ENCODE measurements around the gene PEX19.
A peak's percentile ranks its signal among the peaks of the same experiment; 100 is the strongest.

PEX19 gene

GRCh38 chr1:160251687-160252526 is 33.0 kb downstream of the PEX19 start:
- intact Hi-C loops (cut with DNase I), result loop anchor here (2.0 to 10.0 kb wide), 3 partner anchors 60 to 151 kb away; partner anchors contain the start of gene CASQ1
- peak; percentile 56 to 94 (median 84) for DNase-seq

DNA sequence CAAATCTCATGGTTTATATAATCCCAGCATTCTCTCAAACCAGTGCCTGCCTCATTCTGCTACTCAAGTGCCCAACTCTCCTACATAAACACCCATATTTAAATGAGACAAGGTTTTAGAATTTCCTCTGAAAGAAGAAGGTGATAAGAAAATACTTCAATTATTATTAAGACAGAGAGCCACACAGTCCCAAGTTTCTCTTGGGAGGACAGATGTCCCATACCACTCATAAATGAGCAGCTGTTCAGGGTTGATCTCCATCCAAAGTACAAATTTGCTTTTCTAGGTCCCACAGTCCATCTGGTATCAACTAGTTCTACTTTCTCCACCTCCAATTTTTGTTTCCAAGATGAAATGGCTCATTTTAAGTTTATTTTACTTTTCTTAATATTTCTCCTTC is 33.9 kb downstream of the PEX19 start:
- DNase-seq, result no peak
- intact Hi-C loops (cut with DNase I), result loop anchor here (5.0 to 10.0 kb wide), 2 partner anchors 59 to 124 kb away; partner anchors contain the start of gene CASQ1

DNA sequence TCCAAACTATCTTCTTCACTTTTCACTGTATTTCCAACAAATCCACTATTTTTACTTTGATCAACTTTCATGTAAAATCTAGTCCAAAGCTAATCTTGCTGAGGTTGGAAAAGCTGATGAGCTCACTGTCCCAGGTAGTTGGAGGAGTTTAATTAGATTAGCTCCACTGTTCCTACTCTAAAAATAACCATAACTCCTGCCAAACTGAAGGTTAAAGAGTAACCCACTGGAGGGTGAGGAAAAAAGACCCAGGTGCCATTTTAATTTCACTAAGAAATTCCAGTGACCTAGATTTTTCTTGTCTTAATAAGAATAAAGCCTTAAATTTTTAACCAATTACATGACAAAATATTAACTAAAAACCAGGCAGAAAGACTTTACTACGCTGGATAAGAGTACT is 37.9 kb downstream of the PEX19 start:
- DNase-seq, result no peak
- intact Hi-C loops (cut with DNase I), result loop anchor here (5.0 kb wide), 1 partner anchor 35 kb away; no protein-coding TSS in a partner anchor

- intact Hi-C loops (cut with DNase I), result loop anchor here (5.0 kb wide), 1 partner anchor 33 kb away; no protein-coding TSS in a partner anchor
- DNase-seq, result no peak
These were observed 39.5 kb downstream of the PEX19 start for GRCh38 chr1:160245434-160245833.

DNA sequence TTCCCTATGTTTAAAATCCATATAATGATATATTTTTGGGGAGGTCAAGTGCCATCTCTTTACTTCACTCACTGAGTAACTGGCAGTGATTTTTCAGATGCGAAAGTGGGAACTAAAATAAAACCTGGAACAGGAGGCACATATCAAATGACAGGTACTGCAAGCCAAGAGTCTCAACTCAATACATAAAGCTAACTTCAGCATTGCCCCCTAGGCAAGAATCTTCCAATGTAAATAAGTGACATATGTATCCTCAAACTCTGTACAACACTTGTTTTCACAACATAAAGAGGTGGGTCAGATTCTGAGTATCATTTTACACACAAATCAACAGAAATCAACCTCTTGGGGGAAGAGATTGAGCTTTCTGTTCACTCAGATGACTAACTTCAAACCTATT is 40.7 kb downstream of the PEX19 start:
- DNase-seq, result no peak
- intact Hi-C loops (cut with DNase I), result no loop called here

DNA sequence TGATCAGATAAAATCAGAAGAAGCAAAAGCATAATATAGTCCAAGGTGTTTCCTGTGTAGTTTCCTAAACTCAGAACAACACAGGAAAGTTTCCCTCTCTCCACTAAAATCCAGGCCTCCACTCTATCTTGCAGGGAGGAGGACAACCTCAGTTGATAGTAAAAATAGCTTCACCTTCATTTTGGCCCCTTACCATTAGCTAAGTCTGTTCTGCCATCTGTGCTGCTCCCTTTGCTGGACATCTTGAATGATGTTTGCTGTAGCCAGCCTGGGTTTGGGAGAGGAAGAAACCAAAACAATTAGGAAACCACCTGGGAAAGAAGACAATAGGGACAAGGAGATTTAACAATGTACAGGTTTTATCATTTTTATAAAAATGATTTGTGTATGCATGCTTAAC is 41.2 kb downstream of the PEX19 start:
- intact Hi-C loops (cut with DNase I), result no loop called here
- no peak for DNase-seq

- intact Hi-C loops (cut with DNase I), result no loop called here
- no peak for DNase-seq
These were observed 45.2 kb downstream of the PEX19 start for GRCh38 chr1:160239582-160240299.

- DNase-seq, result no peak
- intact Hi-C loops (cut with DNase I), result no loop called here
These were observed 46.5 kb downstream of the PEX19 start for GRCh38 chr1:160238408-160238807.

GRCh38 chr1:160237558-160237957 is 47.4 kb downstream of the PEX19 start:
- intact Hi-C loops (cut with DNase I), result no loop called here

DNA sequence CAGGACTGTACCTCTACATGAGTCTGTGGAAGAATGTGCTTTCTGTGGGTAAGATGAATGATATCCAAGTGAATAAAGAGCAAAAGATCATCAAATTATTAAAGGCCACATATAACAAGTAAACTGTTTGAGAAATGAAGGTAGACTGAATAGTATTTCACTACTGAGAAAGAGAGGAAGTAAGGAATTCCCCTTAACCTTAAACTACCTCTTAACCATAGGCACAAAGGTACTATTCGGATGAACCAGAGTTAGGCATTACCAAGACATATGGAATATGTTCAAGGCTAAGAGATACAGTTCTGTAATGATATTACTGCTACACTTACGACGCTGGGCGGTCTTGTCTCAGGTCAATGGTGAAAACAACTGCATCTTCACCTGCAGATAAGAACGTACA is 48.1 kb downstream of the PEX19 start:
- intact Hi-C loops (cut with DNase I), result no loop called here
- no peak for DNase-seq

More at GRCh38 chr1:160237558-160237957, 47.4 kb downstream of the PEX19 start:
- DNase-seq, result no peak

DNA sequence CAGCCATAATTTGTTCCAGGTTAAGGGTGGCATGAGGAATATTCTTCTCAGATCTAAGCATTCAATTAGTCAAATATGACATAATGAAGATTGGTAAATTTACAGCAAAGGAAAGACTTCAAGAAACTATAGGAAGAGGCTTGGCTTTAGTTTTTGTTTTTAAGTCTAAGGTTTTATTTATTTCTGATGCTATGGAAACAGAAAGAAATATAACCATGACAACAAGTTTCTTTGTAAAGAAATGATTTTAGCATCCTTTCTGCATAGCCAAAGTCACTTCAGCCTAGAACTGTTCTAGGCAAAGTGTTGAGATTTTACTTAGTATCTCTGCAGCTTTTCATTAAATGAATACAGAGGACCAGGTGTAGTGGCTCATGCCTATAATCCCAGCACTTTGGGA is 52.0 kb downstream of the PEX19 start:
- intact Hi-C loops (cut with DNase I), result no loop called here
- DNase-seq, result no peak

GRCh38 chr1:160228431-160228830 is 56.5 kb downstream of the PEX19 start:
- no peak for DNase-seq
- intact Hi-C loops (cut with DNase I), result no loop called here

DNA sequence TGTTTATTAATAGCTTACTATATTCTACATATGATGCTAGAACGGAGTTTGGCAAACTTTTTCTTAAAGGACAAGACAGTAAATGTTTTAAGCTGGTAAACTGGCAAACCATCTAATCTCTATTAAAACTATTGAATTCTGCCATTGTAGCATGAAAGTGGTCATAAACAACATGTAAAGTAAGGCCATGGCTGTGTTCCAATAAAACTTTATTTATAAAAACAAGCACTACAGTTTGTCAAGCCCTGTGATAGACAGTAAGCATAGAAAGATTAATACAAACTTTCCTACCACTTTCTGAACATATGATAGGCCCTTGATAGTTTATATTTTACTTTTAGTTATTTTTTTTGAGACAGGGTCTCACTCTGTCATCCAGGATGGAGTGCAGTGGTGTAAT is 57.4 kb downstream of the PEX19 start:
- no peak for DNase-seq
- intact Hi-C loops (cut with DNase I), result no loop called here

DNA sequence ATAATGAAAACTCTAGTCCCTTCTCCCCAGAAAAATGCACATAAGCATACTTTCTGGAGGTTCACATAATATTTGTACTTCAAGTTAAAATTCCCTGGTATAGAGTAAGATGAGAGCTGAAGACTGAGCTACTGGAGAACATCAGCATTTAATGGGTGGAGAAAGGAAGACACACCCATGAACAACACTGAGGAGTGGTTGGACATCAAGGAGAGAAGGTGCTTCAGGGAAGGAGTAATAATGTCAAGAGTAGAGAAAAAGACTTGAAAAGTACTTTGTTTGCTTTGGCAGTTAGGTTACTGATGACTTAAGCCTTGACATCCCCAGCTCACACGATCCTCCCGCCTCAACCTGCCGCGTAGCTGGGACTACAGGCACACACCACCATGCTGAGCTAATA is 57.9 kb downstream of the PEX19 start:
- DNase-seq, result no peak
- intact Hi-C loops (cut with DNase I), result no loop called here

Data from head of caudate nucleus (tissue), 42 donors.